Neural cell (in vitro differentiated cells): ENCODE data around the gene CCDC185.

ENCODE experiments used
- CTCF ChIP-seq: fragments of 450-650 bp; IDR thresholded peaks from 2 replicates; pipeline ENCODE4 v1.5.1; 2014; ENCODE audit warnings: antibody characterized with exemption, mild to moderate bottlenecking, moderate library complexity; ENCODE audit not compliant: poor library complexity, severe bottlenecking
- POLR2AphosphoS5 ChIP-seq: IDR thresholded peaks from 2 replicates; pipeline ENCODE4 v1.6.1; 2012
- RAD21 ChIP-seq: fragments of 450-650 bp; conservative IDR thresholded peaks from 2 replicates; pipeline ENCODE4 v1.6.1; 2014; ENCODE audit warnings: antibody characterized with exemption, mild to moderate bottlenecking, moderate library complexity
- TF ChIP-seq, protein P1 (sequence below): IDR thresholded peaks from 2 replicates; pipeline ENCODE4 v1.6.1; 2012; ENCODE audit warnings: borderline replicate concordance

- TF ChIP-seq RAD21 (no peak), CTCF (no peak), POLR2AphosphoS5 (no peak)
- TF ChIP-seq, protein P1, sequence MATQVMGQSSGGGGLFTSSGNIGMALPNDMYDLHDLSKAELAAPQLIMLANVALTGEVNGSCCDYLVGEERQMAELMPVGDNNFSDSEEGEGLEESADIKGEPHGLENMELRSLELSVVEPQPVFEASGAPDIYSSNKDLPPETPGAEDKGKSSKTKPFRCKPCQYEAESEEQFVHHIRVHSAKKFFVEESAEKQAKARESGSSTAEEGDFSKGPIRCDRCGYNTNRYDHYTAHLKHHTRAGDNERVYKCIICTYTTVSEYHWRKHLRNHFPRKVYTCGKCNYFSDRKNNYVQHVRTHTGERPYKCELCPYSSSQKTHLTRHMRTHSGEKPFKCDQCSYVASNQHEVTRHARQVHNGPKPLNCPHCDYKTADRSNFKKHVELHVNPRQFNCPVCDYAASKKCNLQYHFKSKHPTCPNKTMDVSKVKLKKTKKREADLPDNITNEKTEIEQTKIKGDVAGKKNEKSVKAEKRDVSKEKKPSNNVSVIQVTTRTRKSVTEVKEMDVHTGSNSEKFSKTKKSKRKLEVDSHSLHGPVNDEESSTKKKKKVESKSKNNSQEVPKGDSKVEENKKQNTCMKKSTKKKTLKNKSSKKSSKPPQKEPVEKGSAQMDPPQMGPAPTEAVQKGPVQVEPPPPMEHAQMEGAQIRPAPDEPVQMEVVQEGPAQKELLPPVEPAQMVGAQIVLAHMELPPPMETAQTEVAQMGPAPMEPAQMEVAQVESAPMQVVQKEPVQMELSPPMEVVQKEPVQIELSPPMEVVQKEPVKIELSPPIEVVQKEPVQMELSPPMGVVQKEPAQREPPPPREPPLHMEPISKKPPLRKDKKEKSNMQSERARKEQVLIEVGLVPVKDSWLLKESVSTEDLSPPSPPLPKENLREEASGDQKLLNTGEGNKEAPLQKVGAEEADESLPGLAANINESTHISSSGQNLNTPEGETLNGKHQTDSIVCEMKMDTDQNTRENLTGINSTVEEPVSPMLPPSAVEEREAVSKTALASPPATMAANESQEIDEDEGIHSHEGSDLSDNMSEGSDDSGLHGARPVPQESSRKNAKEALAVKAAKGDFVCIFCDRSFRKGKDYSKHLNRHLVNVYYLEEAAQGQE, result no peak
Measured at GRCh38 chr1:223403184-223403815, 10.1 kb downstream of the CCDC185 start.
